HG03175 (cell line): ENCODE measurements around the gene SSR3.

Experiments used
- ATAC-seq: cut with Tn5 transposase; IDR thresholded peaks from one replicate; pipeline ENCODE4 v1.9.1; 2021; ENCODE audit warnings: mild to moderate bottlenecking, moderate library complexity; ENCODE audit not compliant: unreplicated experiment

SSR3 gene

GRCh38 chr3:156539802-156540201 lies 15.1 kb downstream of the SSR3 start:
- no peak for ATAC-seq

- ATAC-seq = no peak
These were observed 15.9 kb downstream of the SSR3 start for GRCh38 chr3:156539051-156539450.

GRCh38 chr3:156536524-156537316 lies 18.2 kb downstream of the SSR3 start:
- ATAC-seq = no peak

GRCh38 chr3:156535798-156536197 lies 19.1 kb downstream of the SSR3 start:
- no peak for ATAC-seq

- no peak for ATAC-seq
These were observed 19.7 kb downstream of the SSR3 start for GRCh38 chr3:156535162-156535627.

GRCh38 chr3:156533205-156533604 lies 21.7 kb downstream of the SSR3 start:
- no peak for ATAC-seq

- ATAC-seq = no peak
These were observed 22.2 kb downstream of the SSR3 start for GRCh38 chr3:156532730-156533129.

GRCh38 chr3:156530980-156531379 lies 23.9 kb downstream of the SSR3 start:
- no peak for ATAC-seq

GRCh38 chr3:156527060-156527459 lies 27.9 kb downstream of the SSR3 start:
- ATAC-seq = no peak

- no peak for ATAC-seq
These were observed 29.1 kb downstream of the SSR3 start for GRCh38 chr3:156525808-156526207.

- no peak for ATAC-seq
These were observed 32.2 kb downstream of the SSR3 start for GRCh38 chr3:156522673-156523072.

GRCh38 chr3:156519758-156520162 lies 35.2 kb downstream of the SSR3 start:
- peak; percentile 91 for ATAC-seq

GRCh38 chr3:156518726-156519125 lies 36.2 kb downstream of the SSR3 start:
- no peak for ATAC-seq

GRCh38 chr3:156516961-156517360 lies 38.0 kb downstream of the SSR3 start:
- ATAC-seq = no peak

- ATAC-seq = no peak
These were observed 38.6 kb downstream of the SSR3 start for GRCh38 chr3:156516284-156516683.

GRCh38 chr3:156513619-156514018 lies 41.3 kb downstream of the SSR3 start:
- ATAC-seq = no peak

- ATAC-seq = no peak
These were observed 42.8 kb downstream of the SSR3 start for GRCh38 chr3:156511987-156512677.

GRCh38 chr3:156509189-156510174 lies 45.4 kb downstream of the SSR3 start:
- peak; percentile 74 for ATAC-seq

- no peak for ATAC-seq
These were observed 47.6 kb downstream of the SSR3 start for GRCh38 chr3:156507285-156507684.

GRCh38 chr3:156498307-156498706 lies 56.6 kb downstream of the SSR3 start:
- ATAC-seq = no peak

GRCh38 chr3:156497326-156497725 lies 57.6 kb downstream of the SSR3 start:
- no peak for ATAC-seq
